ENCODE results near the gene TOM1L2.

DNA sequence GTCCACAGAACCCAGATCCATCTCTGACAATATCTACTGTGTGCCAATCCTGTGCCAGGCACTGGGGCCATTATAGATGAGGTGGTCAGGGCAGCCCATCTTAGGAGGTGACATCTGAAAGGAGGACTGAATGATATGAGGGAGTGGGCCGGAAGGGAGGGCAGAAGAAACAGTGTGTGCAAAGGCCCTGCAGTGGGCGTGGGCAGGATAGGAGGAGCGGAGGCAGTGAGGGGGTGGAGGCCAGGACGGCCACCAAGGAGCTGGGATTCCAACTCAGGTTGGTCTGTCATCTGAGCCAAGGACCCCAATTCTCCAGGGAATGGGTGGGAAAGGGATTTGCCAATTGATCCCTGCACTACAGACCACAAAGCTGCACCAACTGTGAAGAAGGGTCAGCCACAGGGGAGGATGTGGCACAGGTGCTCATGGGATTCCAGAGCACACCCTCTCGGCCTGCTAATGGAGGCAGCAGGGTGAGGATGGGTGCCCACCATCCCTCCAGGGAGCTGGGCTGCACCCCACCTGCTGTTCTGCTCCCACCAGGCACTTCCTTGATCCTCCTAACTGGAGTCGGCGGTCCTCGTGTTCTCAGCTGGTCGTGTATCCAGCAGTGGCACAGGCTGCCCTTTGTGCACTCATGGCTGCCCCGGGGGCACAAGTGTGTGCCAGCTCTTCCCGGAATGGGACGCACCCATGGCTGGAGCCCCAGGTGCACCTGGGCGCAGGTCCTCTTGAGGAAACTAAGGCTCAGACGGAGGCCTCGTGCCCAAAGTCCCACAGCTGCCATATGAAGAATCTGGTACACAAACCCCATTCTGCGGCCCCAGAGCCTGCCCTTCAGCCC is 145.0 kb downstream of the TOM1L2 start:
- TF ChIP-seq POLR2AphosphoS5 (IDR thresholded peaks at IDR 0.05; ENCODE audit: low read depth, low read length) (no peak), POLR2A (IDR thresholded peaks at IDR 0.05; ENCODE audit: low read depth, low read length) (no peak), TAF1 (IDR thresholded peaks at IDR 0.05; ENCODE audit: low read depth, low read length) (no peak), PAX5 (IDR thresholded peaks at IDR 0.05; ENCODE audit: insufficient read depth, low read length, severe bottlenecking) (no peak), SPI1 (IDR thresholded peaks at IDR 0.05; ENCODE audit: low read depth, low read length) (no peak), POU2F2 (IDR thresholded peaks at IDR 0.05; ENCODE audit: low read depth, low read length) (no peak)

Measured in GM12891 (cell line).